Naive thymus-derived CD8-positive, alpha-beta T cell (primary cell): ENCODE measurements around the gene PLBD2. TPM values are rescaled to one million over a fixed set of nuclear protein-coding genes. Genes with fewer than 3 reads are reported as not detected.

Experiments
- ATAC-seq, 2 donors: fragments of 150-1000 bp; cut with Tn5 transposase in 1 of 2; sonication (Bioruptor Pico), chemical (Tn5 transposase) in 1 of 2; 1 replicate in 1 of 2; 2 replicates in 1 of 2; pipeline ENCODE4 v1.10.0; 2021; ENCODE audit warnings: mild to moderate bottlenecking in 2 of 2, moderate library complexity in 2 of 2
- POLR2A ChIA-PET: fragments of 350-600 bp; sonication (Branson Sonifier 250); formaldehyde crosslinking; loops from one replicate; lab custom pipeline; 2021; ENCODE audit warnings: antibody characterized with exemption; lab: Charles Lee
- DNase-seq, 10 donors: peaks; one replicate each; pipeline versions ENCODE4 v3.0.0 to v3.0.0-alpha.2; 2020 to 2022
- H3K27ac Mint-ChIP-seq, 10 donors: one replicate each; pipeline ENCODE4 v1.8.0; 2020 to 2022; ENCODE audit warnings: mild to moderate bottlenecking in 10 of 10, mixed read lengths in 10 of 10, moderate library complexity in 4 of 10, inconsistent platforms in 1 of 10
- H3K27me3 Mint-ChIP-seq, 5 donors: one replicate each; pipeline ENCODE4 v1.8.0; 2021 to 2022; ENCODE audit warnings: mixed read lengths in 5 of 5
- H3K36me3 Mint-ChIP-seq, 3 donors: one replicate each; pipeline ENCODE4 v1.8.0; 2020 to 2022; ENCODE audit warnings: mixed read lengths in 3 of 3, mild to moderate bottlenecking in 2 of 3, inconsistent platforms in 1 of 3
- H3K4me1 Mint-ChIP-seq, 4 donors: one replicate each; pipeline ENCODE4 v1.8.0; 2021 to 2022; ENCODE audit warnings: mixed read lengths in 4 of 4
- H3K4me3 Mint-ChIP-seq, 10 donors: one replicate each; pipeline ENCODE4 v1.8.0; 2020 to 2022; ENCODE audit warnings: mild to moderate bottlenecking in 10 of 10, mixed read lengths in 10 of 10, moderate library complexity in 6 of 10, inconsistent platforms in 1 of 10
- H3K9me3 Mint-ChIP-seq, 9 donors: one replicate each; pipeline ENCODE4 v1.8.0; 2020 to 2022; ENCODE audit warnings: mixed read lengths in 9 of 9, mild to moderate bottlenecking in 3 of 9, inconsistent platforms in 1 of 9, moderate library complexity in 1 of 9
- polyA plus RNA-seq, 3 donors: library from polyadenylated mRNA; unstranded; fragments of 300-500 nt; fragmentation: Illumina TruSeq; gene quantifications; one replicate each; pipeline ENCODE4 v1.2.3, GENCODE V29; 2021
- total RNA-seq, 8 experiments: library from RNA in 2 of 8; stranded (reverse) in 2 of 8; gene quantifications; one replicate each; pipeline ENCODE4 v1.2.3 and lab custom pipeline; 2021 to 2026

The PLBD2 gene
- total and polyA plus RNA-seq, 5 experiments from 2014 or later = 5.1 to 13.1 (median 9.4) TPM

GRCh38 chr12:113402586-113403260 lies 44.3 kb downstream of the PLBD2 start:
- DNase-seq (no peak), ATAC-seq (no peak)
- Mint-ChIP-seq H3K4me1 (peaks cover 0 to 2% (median 0%) of the 10 kb centered on the region in 4 donors), H3K27me3 (peaks cover 0 to 27% (median 6%) of the 10 kb centered on the region in 5 donors), H3K4me3 (no peak overlapping the region), H3K36me3 (no peaks in the 10 kb centered on the region), H3K9me3 (no peaks in the 10 kb centered on the region), H3K27ac (no peak overlapping the region)
- POLR2A ChIA-PET = no interaction called here

GRCh38 chr12:113403435-113404415 lies 45.3 kb downstream of the PLBD2 start, which contains the start of gene SDS:
Gene SDS (minus strand): TSS chr12:113403887. CDS start chr12:113399708, 4,179 bp downstream.
- ATAC-seq (no peak), DNase-seq (no peak)
- H3K27ac Mint-ChIP-seq = peak within 1 kb of the TSS in 1 of 10 donors; percentile 37
- POLR2A ChIA-PET = no interaction called here
- peaks cover 0 to 3% (median 0%) of the 10 kb centered on the region in 4 donors for H3K4me1 Mint-ChIP-seq
- peak within 1 kb of the TSS in 1 of 10 donors; percentile 43 for H3K4me3 Mint-ChIP-seq
- no peaks in the 10 kb centered on the region for H3K9me3 Mint-ChIP-seq
- no peaks in the 10 kb centered on the region for H3K36me3 Mint-ChIP-seq
- H3K27me3 Mint-ChIP-seq = peaks cover 0 to 25% (median 6%) of the 10 kb centered on the region in 5 donors

- H3K27ac Mint-ChIP-seq = peak overlapping the region in 1 of 10 donors; percentile 3
- POLR2A ChIA-PET = no interaction called here
Measured at GRCh38 chr12:113405694-113406093, 47.3 kb downstream of the PLBD2 start.

GRCh38 chr12:113407931-113408600 lies 49.7 kb downstream of the PLBD2 start:
- Mint-ChIP-seq H3K36me3 (peaks cover 0 to 2% (median 0%) of the 10 kb centered on the region in 3 donors), H3K27ac (peak overlapping the region in 1 of 10 donors; percentile 16), H3K4me3 (no peak overlapping the region), H3K9me3 (peaks cover 0 to 1% (median 0%) of the 10 kb centered on the region in 9 donors), H3K4me1 (peaks cover 0 to 3% (median 0%) of the 10 kb centered on the region in 4 donors), H3K27me3 (peaks cover 6 to 17% (median 11%) of the 10 kb centered on the region in 5 donors)
- POLR2A ChIA-PET = interaction anchor here (0.7 kb wide), 1 partner anchor 427 kb away, joined by 3 read pairs; no protein-coding TSS in a partner anchor
- ATAC-seq (no peak), DNase-seq (no peak)

More at GRCh38 chr12:113405694-113406093, 47.3 kb downstream of the PLBD2 start:
- peaks cover 0 to 3% (median 0%) of the 10 kb centered on the region in 4 donors for H3K4me1 Mint-ChIP-seq
- H3K9me3 Mint-ChIP-seq = no peaks in the 10 kb centered on the region
- no peak for ATAC-seq
- H3K27me3 Mint-ChIP-seq = peaks cover 4 to 31% (median 10%) of the 10 kb centered on the region in 5 donors
- H3K4me3 Mint-ChIP-seq = no peak overlapping the region
- no peaks in the 10 kb centered on the region for H3K36me3 Mint-ChIP-seq
- no peak for DNase-seq

- H3K36me3 Mint-ChIP-seq = peaks cover 0 to 2% (median 0%) of the 10 kb centered on the region in 3 donors
Measured at GRCh38 chr12:113408756-113409298, 50.4 kb downstream of the PLBD2 start.

GRCh38 chr12:113409462-113410124 lies 51.2 kb downstream of the PLBD2 start:
- POLR2A ChIA-PET = no interaction called here
- peaks cover 0 to 1% (median 0%) of the 10 kb centered on the region in 4 donors for H3K4me1 Mint-ChIP-seq
- ATAC-seq (no peak), DNase-seq (no peak)
- peaks cover 7 to 13% (median 10%) of the 10 kb centered on the region in 5 donors for H3K27me3 Mint-ChIP-seq
- no peak overlapping the region for H3K4me3 Mint-ChIP-seq
- peaks cover 0 to 2% (median 0%) of the 10 kb centered on the region in 3 donors for H3K36me3 Mint-ChIP-seq
- peaks cover 0 to 1% (median 0%) of the 10 kb centered on the region in 9 donors for H3K9me3 Mint-ChIP-seq
- H3K27ac Mint-ChIP-seq = no peak overlapping the region

More at GRCh38 chr12:113408756-113409298, 50.4 kb downstream of the PLBD2 start:
- Mint-ChIP-seq H3K9me3 (peaks cover 0 to 1% (median 0%) of the 10 kb centered on the region in 9 donors), H3K27ac (no peak overlapping the region), H3K27me3 (peaks cover 6 to 17% (median 11%) of the 10 kb centered on the region in 5 donors), H3K4me1 (peaks cover 0 to 3% (median 0%) of the 10 kb centered on the region in 4 donors), H3K4me3 (no peak overlapping the region)
- POLR2A ChIA-PET = no interaction called here
- no peak for ATAC-seq
- no peak for DNase-seq

GRCh38 chr12:113413488-113413939 lies 55.1 kb downstream of the PLBD2 start:
- Mint-ChIP-seq H3K27ac (no peak overlapping the region), H3K36me3 (peaks cover 0 to 2% (median 0%) of the 10 kb centered on the region in 3 donors), H3K4me3 (no peak overlapping the region), H3K9me3 (peaks cover 0 to 1% (median 0%) of the 10 kb centered on the region in 9 donors), H3K4me1 (peaks cover 0 to 6% (median 0%) of the 10 kb centered on the region in 4 donors), H3K27me3 (peaks cover 9 to 18% (median 11%) of the 10 kb centered on the region in 5 donors)
- ATAC-seq (no peak), DNase-seq (no peak)
- POLR2A ChIA-PET = no interaction called here

- ATAC-seq = no peak
- POLR2A ChIA-PET = no interaction called here
- Mint-ChIP-seq H3K4me1 (peaks cover 0 to 6% (median 0%) of the 10 kb centered on the region in 4 donors), H3K27ac (no peak overlapping the region), H3K9me3 (peaks cover 0 to 1% (median 0%) of the 10 kb centered on the region in 9 donors), H3K27me3 (peaks cover 9 to 19% (median 10%) of the 10 kb centered on the region in 5 donors), H3K36me3 (peaks cover 0 to 2% (median 0%) of the 10 kb centered on the region in 3 donors), H3K4me3 (no peak overlapping the region)
- DNase-seq = no peak
Measured at GRCh38 chr12:113414519-113415038, 56.2 kb downstream of the PLBD2 start.

- H3K9me3 Mint-ChIP-seq = no peaks in the 10 kb centered on the region
- POLR2A ChIA-PET = no interaction called here
- H3K36me3 Mint-ChIP-seq = no peaks in the 10 kb centered on the region
- peak overlapping the region in 1 of 10 donors; percentile 16 for H3K27ac Mint-ChIP-seq
- no peak for DNase-seq
- peak overlapping the region in 1 of 10 donors; percentile 4 for H3K4me3 Mint-ChIP-seq
- H3K27me3 Mint-ChIP-seq = peaks cover 3 to 10% (median 9%) of the 10 kb centered on the region in 5 donors
- peaks cover 0 to 6% (median 0%) of the 10 kb centered on the region in 4 donors for H3K4me1 Mint-ChIP-seq
- no peak for ATAC-seq
Measured at GRCh38 chr12:113416091-113416754, 57.8 kb downstream of the PLBD2 start.

GRCh38 chr12:113418213-113418879 lies 60.0 kb downstream of the PLBD2 start:
- DNase-seq (no peak), ATAC-seq (no peak)
- Mint-ChIP-seq H3K27ac (no peak overlapping the region), H3K9me3 (no peaks in the 10 kb centered on the region), H3K27me3 (peaks cover 2 to 21% (median 7%) of the 10 kb centered on the region in 5 donors), H3K4me1 (peaks cover 4 to 16% (median 6%) of the 10 kb centered on the region in 4 donors), H3K36me3 (no peaks in the 10 kb centered on the region), H3K4me3 (no peak overlapping the region)
- POLR2A ChIA-PET = no interaction called here
